WTC11 (cell line): ENCODE measurements around the gene DNAH8. TPM values are rescaled to one million over a fixed set of nuclear protein-coding genes. Genes with fewer than 3 reads are reported as not detected.

ENCODE experiments used
- ATAC-seq: fragments of 200-7000 bp; cut with Tn5 transposase; 2 replicates; pipeline ENCODE4 v1.10.0; 2021; ENCODE audit warnings: mild to moderate bottlenecking, moderate library complexity
- CTCF ChIA-PET: fragments of 300-600 bp; sonication (Branson Sonifier 250); formaldehyde crosslinking; loops from one replicate; lab custom pipeline; 2021; ENCODE audit warnings: antibody characterized with exemption; lab: Charles Lee
- POLR2A ChIA-PET: fragments of 350-600 bp; sonication (Branson Sonifier 250); formaldehyde crosslinking; loops from one replicate; lab custom pipeline; 2021; ENCODE audit warnings: antibody characterized with exemption; lab: Charles Lee
- DNase-seq: peaks from one replicate; pipeline ENCODE4 v3.0.0; 2021; ENCODE audit warnings: low spot score
- H3K27ac Mint-ChIP-seq: 2 replicates; pipeline ENCODE4 v1.8.0; 2021; ENCODE audit warnings: mixed read lengths
- H3K27me3 Mint-ChIP-seq: 2 replicates; pipeline ENCODE4 v1.8.0; 2021; ENCODE audit warnings: low read depth, mild to moderate bottlenecking, moderate library complexity, mixed read lengths
- H3K36me3 Mint-ChIP-seq: 2 replicates; pipeline ENCODE4 v1.8.0; 2021; ENCODE audit warnings: mixed read lengths
- H3K4me1 Mint-ChIP-seq: 2 replicates; pipeline ENCODE4 v1.8.0; 2022; ENCODE audit warnings: mixed read lengths
- H3K4me3 Mint-ChIP-seq: 2 replicates; pipeline ENCODE4 v1.8.0; 2021; ENCODE audit warnings: mild to moderate bottlenecking, moderate library complexity, mixed read lengths
- H3K9me3 Mint-ChIP-seq: 2 replicates; pipeline ENCODE4 v1.8.0; 2021; ENCODE audit warnings: mixed read lengths
- EMX1 ChIP-seq: fragments of 250-450 bp; sonication (Bioruptor Pico); IDR thresholded peaks from 2 replicates; pipeline ENCODE4 v1.8.0; 2021; ENCODE audit warnings: mild to moderate bottlenecking
- ESRRA ChIP-seq: sonication (generic); formaldehyde crosslinking; IDR thresholded peaks from 2 replicates; pipeline ENCODE4 v1.8.1; 2022; ENCODE audit warnings: mild to moderate bottlenecking, missing genetic modification reagents, borderline replicate concordance
- ETV6 ChIP-seq: sonication (generic); formaldehyde crosslinking; IDR thresholded peaks from 2 replicates; pipeline ENCODE4 v1.8.1; 2022; ENCODE audit warnings: mild to moderate bottlenecking, missing genetic modification reagents
- HMGXB4 ChIP-seq: sonication (generic); formaldehyde crosslinking; IDR thresholded peaks from 2 replicates; pipeline ENCODE4 v1.8.1; 2023; ENCODE audit warnings: mild to moderate bottlenecking, moderate library complexity, missing genetic modification reagents
- IRF2 ChIP-seq: sonication (generic); formaldehyde crosslinking; IDR thresholded peaks from 2 replicates; pipeline ENCODE4 v1.8.0; 2022; ENCODE audit warnings: low read depth, missing genetic modification reagents, borderline replicate concordance
- JUN ChIP-seq: sonication (generic); formaldehyde crosslinking; IDR thresholded peaks from 2 replicates; pipeline ENCODE4 v1.8.0; 2023; ENCODE audit warnings: mild to moderate bottlenecking, missing genetic modification reagents
- NFE2L1 ChIP-seq: sonication (generic); formaldehyde crosslinking; IDR thresholded peaks from 2 replicates; pipeline ENCODE4 v1.8.1; 2023; ENCODE audit warnings: missing genetic modification reagents
- OVOL2 ChIP-seq: fragments of 250-450 bp; sonication (Bioruptor Pico); IDR thresholded peaks from 2 replicates; pipeline ENCODE4 v1.9.0; 2021; ENCODE audit warnings: mild to moderate bottlenecking, borderline replicate concordance
- RELA ChIP-seq: sonication (generic); formaldehyde crosslinking; IDR thresholded peaks from 2 replicates; pipeline ENCODE4 v1.8.1; 2022; ENCODE audit warnings: missing genetic modification reagents, mild to moderate bottlenecking, borderline replicate concordance
- SMAD3 ChIP-seq: sonication (generic); formaldehyde crosslinking; IDR thresholded peaks from 2 replicates; pipeline ENCODE4 v1.8.0; 2022; ENCODE audit warnings: missing genetic modification reagents, mild to moderate bottlenecking, borderline replicate concordance
- SP1 ChIP-seq: sonication (generic); formaldehyde crosslinking; conservative IDR thresholded peaks from 2 replicates; pipeline ENCODE4 v1.8.1; 2022; ENCODE audit warnings: missing genetic modification reagents
- STAT6 ChIP-seq: sonication (generic); formaldehyde crosslinking; conservative IDR thresholded peaks from 2 replicates; pipeline ENCODE4 v1.8.1; 2023; ENCODE audit warnings: mild to moderate bottlenecking, low read depth, missing genetic modification reagents, moderate library complexity
- ZNF138 ChIP-seq: sonication (generic); formaldehyde crosslinking; conservative IDR thresholded peaks from 2 replicates; pipeline ENCODE4 v1.8.1; 2022; ENCODE audit warnings: mild to moderate bottlenecking, moderate library complexity, missing genetic modification reagents
- ZNF232 ChIP-seq: sonication (generic); formaldehyde crosslinking; IDR thresholded peaks from 2 replicates; pipeline ENCODE4 v1.8.0; 2022; ENCODE audit warnings: mild to moderate bottlenecking, missing genetic modification reagents
- ZNF281 ChIP-seq: sonication (generic); formaldehyde crosslinking; IDR thresholded peaks from 2 replicates; pipeline ENCODE4 v1.8.0; 2023; ENCODE audit warnings: mild to moderate bottlenecking, missing genetic modification reagents
- ZNF423 ChIP-seq: fragments of 250-450 bp; sonication (Bioruptor Pico); IDR thresholded peaks from 2 replicates; pipeline ENCODE4 v2.1.2; 2022; ENCODE audit warnings: mild to moderate bottlenecking, moderate library complexity
- ZNF425 ChIP-seq: fragments of 250-450 bp; sonication (Bioruptor Pico); conservative IDR thresholded peaks from 2 replicates; pipeline ENCODE4 v1.9.0; 2021; ENCODE audit warnings: mild to moderate bottlenecking
- ZNF532 ChIP-seq: fragments of 250-450 bp; sonication (Bioruptor Pico); IDR thresholded peaks from 2 replicates; pipeline ENCODE4 v1.9.0; 2021; ENCODE audit warnings: mild to moderate bottlenecking, borderline replicate concordance
- ZSCAN18 ChIP-seq: fragments of 250-450 bp; sonication (Bioruptor Pico); IDR thresholded peaks from 2 replicates; pipeline ENCODE4 v2.1.2; 2022; ENCODE audit warnings: mild to moderate bottlenecking, moderate library complexity
- total RNA-seq: library from RNA; stranded (reverse); gene quantifications from 3 replicates; pipeline ENCODE4 v1.2.3, GENCODE V29; 2021

The DNAH8 gene
- total RNA-seq, 1 experiment from 2014 or later: 0.02 TPM

GRCh38 chr6:38736951-38737350 lies 21.8 kb downstream of the DNAH8 start:
- TF ChIP-seq NFE2L1 (CRISPR knock-in tag) (no peak), HMGXB4 (CRISPR knock-in tag) (no peak), SP1 (CRISPR knock-in tag) (no peak), OVOL2 (CRISPR knock-in tag) (no peak), ZNF423 (CRISPR knock-in tag) (no peak), ETV6 (no peak), RELA (no peak), ESRRA (no peak), JUN (no peak), SMAD3 (CRISPR knock-in tag) (no peak)
- no peak for ATAC-seq
- H3K9me3 Mint-ChIP-seq: peaks cover 11% of the 10 kb centered on the region
- H3K4me1 Mint-ChIP-seq: 0 out of 2 replicates have a peak, but pooled peaks cover 2% of the 10 kb centered on the region
- ChIA-PET POLR2A (no interaction called here), CTCF (no interaction called here)
- H3K27me3 Mint-ChIP-seq: peaks cover 2% of the 10 kb centered on the region; the same call in 1 of the 2 replicates
- no peak overlapping the region for H3K4me3 Mint-ChIP-seq
- H3K36me3 Mint-ChIP-seq: no peaks in the 10 kb centered on the region
- no peak overlapping the region for H3K27ac Mint-ChIP-seq
- no peak for DNase-seq

- 0 out of 2 replicates have a peak, but pooled peaks cover 2% of the 10 kb centered on the region for H3K4me1 Mint-ChIP-seq
- H3K4me3 Mint-ChIP-seq: no peak overlapping the region
- ATAC-seq: no peak
- ChIA-PET CTCF (no interaction called here), POLR2A (no interaction called here)
- H3K36me3 Mint-ChIP-seq: no peaks in the 10 kb centered on the region
- H3K9me3 Mint-ChIP-seq: peaks cover 11% of the 10 kb centered on the region
- no peak overlapping the region for H3K27ac Mint-ChIP-seq
- no peak for DNase-seq
- H3K27me3 Mint-ChIP-seq: peaks cover 2% of the 10 kb centered on the region; the same call in 1 of the 2 replicates
- no peak for TF ChIP-seq ZSCAN18 (CRISPR knock-in tag)
- TF ChIP-seq IRF2 (CRISPR knock-in tag): no peak
- TF ChIP-seq ZNF425: no peak
- no peak for TF ChIP-seq ZNF138 (CRISPR knock-in tag)
- no peak for TF ChIP-seq ZNF232 (CRISPR knock-in tag)
- TF ChIP-seq EMX1 (CRISPR knock-in tag): no peak
- TF ChIP-seq ZNF532 (CRISPR knock-in tag): no peak
- TF ChIP-seq ZNF281 (CRISPR knock-in tag): no peak
- no peak for TF ChIP-seq STAT6 (CRISPR knock-in tag)
These were observed 23.1 kb downstream of the DNAH8 start for GRCh38 chr6:38738261-38738660.
